Measurements from ENCODE around the gene ITM2C.

ITM2C gene

GRCh38 chr2:230891509-230891908 is 26.8 kb downstream of the ITM2C start:
- no peak for TF ChIP-seq CTCF (IDR thresholded peaks at IDR 0.05; ENCODE audit: insufficient read depth, low read depth, low read length, missing control alignments)
- DNase-seq (ENCODE audit: low read depth), result no peak
- H3K4me3 ChIP-seq (ENCODE audit: low read length), result no peak overlapping the region

- TF ChIP-seq CTCF (IDR thresholded peaks at IDR 0.05; ENCODE audit: insufficient read depth, low read depth, low read length, missing control alignments), result no peak
- DNase-seq (ENCODE audit: low read depth), result no peak
- H3K4me3 ChIP-seq (ENCODE audit: low read length), result no peak overlapping the region
Observed at GRCh38 chr2:230893338-230893737, 28.6 kb downstream of the ITM2C start.

- DNase-seq (ENCODE audit: low read depth), result no peak
- no peak for TF ChIP-seq CTCF (IDR thresholded peaks at IDR 0.05; ENCODE audit: insufficient read depth, low read depth, low read length, missing control alignments)
- H3K4me3 ChIP-seq (ENCODE audit: low read length), result no peak overlapping the region
Observed at GRCh38 chr2:230893841-230894781, 29.4 kb downstream of the ITM2C start.

- peak; percentile 13 for DNase-seq (ENCODE audit: low read depth)
- TF ChIP-seq CTCF (IDR thresholded peaks at IDR 0.05; ENCODE audit: insufficient read depth, low read depth, low read length, missing control alignments), result no peak
- H3K4me3 ChIP-seq (ENCODE audit: low read length), result no peak overlapping the region
Observed at GRCh38 chr2:230895536-230896345, 31.0 kb downstream of the ITM2C start.

GRCh38 chr2:230896346-230897115 is 31.8 kb downstream of the ITM2C start:
- TF ChIP-seq CTCF (IDR thresholded peaks at IDR 0.05; ENCODE audit: insufficient read depth, low read depth, low read length, missing control alignments), result no peak
- no peak for DNase-seq (ENCODE audit: low read depth)
- no peak overlapping the region for H3K4me3 ChIP-seq (ENCODE audit: low read length)

GRCh38 chr2:230898016-230898712 is 33.4 kb downstream of the ITM2C start:
- no peak overlapping the region for H3K4me3 ChIP-seq (ENCODE audit: low read length)
- no peak for TF ChIP-seq CTCF (IDR thresholded peaks at IDR 0.05; ENCODE audit: insufficient read depth, low read depth, low read length, missing control alignments)
- no peak for DNase-seq (ENCODE audit: low read depth)

Data from epithelial cell of esophagus (primary cell).